ENCODE results near the gene C1orf210. TPM values are rescaled to one million over a fixed set of nuclear protein-coding genes. Genes with fewer than 3 reads are reported as not detected.

C1orf210 gene
- total RNA-seq, 1 donor from 2014 or later: not detected

- H3K9me3 ChIP-seq: no peaks in the 10 kb centered on the region
- TF ChIP-seq CTCF (IDR thresholded peaks at IDR 0.05): no peak
- H3K27ac ChIP-seq: no peak overlapping the region
- no peak overlapping the region for H3K4me3 ChIP-seq
- peak in 1 of 2 donors; percentile 30 for DNase-seq (ENCODE audit: low spot score in 2 of 2)
- no peaks in the 10 kb centered on the region for H3K4me1 ChIP-seq
- peaks cover 5% of the 10 kb centered on the region for H3K27me3 ChIP-seq
- intact Hi-C loops (cut with DNase I): no loop called here
- no peaks in the 10 kb centered on the region for H3K36me3 ChIP-seq
These were observed 11.7 kb downstream of the C1orf210 start for GRCh38 chr1:43273708-43274107.

GRCh38 chr1:43272576-43273571, 12.5 kb downstream of the C1orf210 start:
- intact Hi-C loops (cut with DNase I): no loop called here
- Histone ChIP-seq H3K27me3 (peaks cover 5% of the 10 kb centered on the region), H3K27ac (no peak overlapping the region), H3K4me3 (no peak overlapping the region), H3K4me1 (no peaks in the 10 kb centered on the region), H3K9me3 (no peaks in the 10 kb centered on the region), H3K36me3 (no peaks in the 10 kb centered on the region)
- peak in 1 of 2 donors; percentile 55 for DNase-seq (ENCODE audit: low spot score in 2 of 2)
- no peak for TF ChIP-seq CTCF (IDR thresholded peaks at IDR 0.05)

GRCh38 chr1:43272161-43272560, 13.2 kb downstream of the C1orf210 start:
- no peaks in the 10 kb centered on the region for H3K4me1 ChIP-seq
- H3K27me3 ChIP-seq: peaks cover 5% of the 10 kb centered on the region
- no peaks in the 10 kb centered on the region for H3K9me3 ChIP-seq
- H3K4me3 ChIP-seq: no peak overlapping the region
- DNase-seq (ENCODE audit: low spot score in 2 of 2): peak in 1 of 2 donors; percentile 38
- no peak for TF ChIP-seq CTCF (IDR thresholded peaks at IDR 0.05)
- intact Hi-C loops (cut with DNase I): no loop called here
- H3K27ac ChIP-seq: no peak overlapping the region
- H3K36me3 ChIP-seq: no peaks in the 10 kb centered on the region

- DNase-seq (ENCODE audit: low spot score in 2 of 2): peak in 1 of 2 donors; percentile 35
- no peaks in the 10 kb centered on the region for H3K36me3 ChIP-seq
- H3K27ac ChIP-seq: no peak overlapping the region
- no peaks in the 10 kb centered on the region for H3K9me3 ChIP-seq
- intact Hi-C loops (cut with DNase I): no loop called here
- H3K4me1 ChIP-seq: no peaks in the 10 kb centered on the region
- TF ChIP-seq CTCF (IDR thresholded peaks at IDR 0.05): no peak
- H3K27me3 ChIP-seq: peaks cover 5% of the 10 kb centered on the region
- peak overlapping the region in 1 of 2 donors; percentile 10 for H3K4me3 ChIP-seq
These were observed 13.9 kb downstream of the C1orf210 start for GRCh38 chr1:43271186-43272118.

GRCh38 chr1:43270421-43271095, 14.8 kb downstream of the C1orf210 start:
- DNase-seq (ENCODE audit: low spot score in 2 of 2): peak in 1 of 2 donors; percentile 44
- H3K4me1 ChIP-seq: no peaks in the 10 kb centered on the region
- no peak overlapping the region for H3K27ac ChIP-seq
- no peak for TF ChIP-seq CTCF (IDR thresholded peaks at IDR 0.05)
- no peaks in the 10 kb centered on the region for H3K36me3 ChIP-seq
- no peaks in the 10 kb centered on the region for H3K9me3 ChIP-seq
- peaks cover 5% of the 10 kb centered on the region for H3K27me3 ChIP-seq
- intact Hi-C loops (cut with DNase I): no loop called here
- H3K4me3 ChIP-seq: peak overlapping the region; percentile 10 to 28

Measured in ascending aorta (tissue), 2 donors.